HepG2 (cell line): ENCODE measurements around the gene FAM3B. TPM values are rescaled to one million over a fixed set of nuclear protein-coding genes. Genes with fewer than 3 reads are reported as not detected.
A peak's percentile ranks its signal among the peaks of the same experiment; 100 is the strongest.

Experiments used
- ATAC-seq: fragments of 200-7000 bp; cut with Tn5 transposase; 3 replicates; pipeline ENCODE4 v1.9.1; 2020; ENCODE audit warnings: mild to moderate bottlenecking, moderate library complexity
- BruUV-seq: library from RNA; stranded (reverse); fragments of 400-500 nt; replicated peaks from 2 replicates; lab custom pipeline; 2021; lab: Mats Ljungman, UMichigan
- CTCF ChIA-PET: fragments of 300-600 bp; formaldehyde crosslinking; extraction: SDS; loops from one replicate; lab custom pipeline; 2021; ENCODE audit warnings: low total read pairs, inconsistent platforms, low intra/inter-chr PET ratio; lab: Yijun Ruan, JAX
- POLR2A ChIA-PET: fragments of 350-600 bp; sonication (Branson Sonifier 250); formaldehyde crosslinking; loops from one replicate; lab custom pipeline; 2020; ENCODE audit warnings: antibody characterized with exemption, inconsistent platforms; lab: Yijun Ruan, JAX
- DNase-seq: peaks from one replicate; pipeline ENCODE4 v3.0.0-alpha.2; 2015; ENCODE audit warnings: low spot score
- FAIRE-seq: peaks from 3 replicates; lab custom pipeline; 2011; peaks lifted over from hg19 to GRCh38; lab: Jason Lieb, UNC
- H2AFZ ChIP-seq: one replicate; pipeline ENCODE4 v1.6.1; 2011; ENCODE audit warnings: low read length, inconsistent platforms
- H3K27ac ChIP-seq: fragments of 300-600 bp; 3 replicates; pipeline ENCODE4 v1.8.0; 2011; ENCODE audit warnings: mixed run types, mild to moderate bottlenecking, mixed read lengths, low read length, inconsistent platforms; ENCODE audit not compliant: insufficient read depth; ENCODE audit errors: extremely low read length
- H3K27me3 ChIP-seq, 2 experiments: fragments of 200-600 bp in 1 of 2; 2 replicates in 1 of 2; 3 replicates in 1 of 2; pipeline versions ENCODE4 v1.6.0 to v1.8.0; 2011; ENCODE audit warnings: low read length in 2 of 2, mild to moderate bottlenecking in 2 of 2, moderate library complexity in 2 of 2, inconsistent platforms in 1 of 2; ENCODE audit not compliant: insufficient read depth in 2 of 2, control insufficient read depth in 1 of 2
- H3K36me3 ChIP-seq, 2 experiments: fragments of 200-600 bp in 1 of 2; replicated peaks in 1 of 2; 2 replicates in 1 of 2; 3 replicates in 1 of 2; pipeline versions ENCODE4 v1.5.1 to v1.8.0; 2011; ENCODE audit warnings: low read length in 2 of 2, inconsistent platforms in 1 of 2; ENCODE audit not compliant: insufficient read depth in 2 of 2, control insufficient read depth in 1 of 2
- H3K4me1 ChIP-seq: 2 replicates; pipeline ENCODE4 v1.5.1; 2012; ENCODE audit warnings: low read length, inconsistent platforms; ENCODE audit not compliant: insufficient read depth
- H3K4me2 ChIP-seq: 2 replicates; pipeline ENCODE4 v1.6.0; 2011; ENCODE audit warnings: low read depth, low read length, inconsistent platforms
- H3K4me3 ChIP-seq, 3 experiments: fragments of 200-600 bp in 1 of 3; sonication (generic), shearing (Covaris generic) in 1 of 3; replicated peaks in 1 of 3; 2 replicates each; pipeline ENCODE4 v1.5.1; 2011 to 2016; ENCODE audit warnings: low read length in 3 of 3, inconsistent platforms in 2 of 3, low read depth in 2 of 3, mild to moderate bottlenecking in 2 of 3, control low read depth in 1 of 3, mixed read lengths in 1 of 3; ENCODE audit not compliant: insufficient read depth in 1 of 3
- H3K79me2 ChIP-seq: one replicate; pipeline ENCODE4 v1.6.1; 2011; ENCODE audit warnings: low read length, inconsistent platforms; ENCODE audit not compliant: insufficient read depth
- H3K9ac ChIP-seq: 2 replicates; pipeline ENCODE4 v1.6.0; 2011; ENCODE audit warnings: mild to moderate bottlenecking, low read depth, low read length, inconsistent platforms; ENCODE audit not compliant: insufficient read depth
- H3K9me3 ChIP-seq: 2 replicates; pipeline ENCODE4 v1.5.1; 2012; ENCODE audit warnings: mild to moderate bottlenecking, low read length
- H4K20me1 ChIP-seq: 2 replicates; pipeline ENCODE4 v1.6.0; 2011; ENCODE audit warnings: inconsistent platforms, mild to moderate bottlenecking, low read length, moderate library complexity; ENCODE audit not compliant: insufficient read depth
- FOXP1 ChIP-seq, 2 experiments: fragments of 450-650 bp in 1 of 2; IDR thresholded peaks; 2 replicates each; pipeline ENCODE4 v1.6.1; 2017 to 2018; ENCODE audit warnings: antibody characterized with exemption in 1 of 2
- MXI1 ChIP-seq: IDR thresholded peaks from 3 replicates; pipeline ENCODE4 v1.6.1; 2012; ENCODE audit warnings: low read depth, low read length, inconsistent platforms, borderline replicate concordance
- POLR2A ChIP-seq, 2 experiments: IDR thresholded peaks; 2 replicates each; pipeline ENCODE4 v1.6.1; 2011; ENCODE audit warnings: low read depth in 2 of 2, low read length in 2 of 2, mild to moderate bottlenecking in 1 of 2, moderate library complexity in 1 of 2; ENCODE audit not compliant: insufficient read depth in 1 of 2
- ZMAT3 ChIP-seq: sonication (generic); formaldehyde crosslinking; conservative IDR thresholded peaks from 2 replicates; pipeline ENCODE4 v1.7.0; 2021; ENCODE audit warnings: missing genetic modification reagents
- ZNF547 ChIP-seq: sonication (generic); formaldehyde crosslinking; IDR thresholded peaks from 2 replicates; pipeline ENCODE4 v1.5.1; 2020; ENCODE audit warnings: mild to moderate bottlenecking, missing genetic modification reagents
- ZZZ3 ChIP-seq: sonication (generic); formaldehyde crosslinking; IDR thresholded peaks from 2 replicates; pipeline ENCODE4 v1.4.0; 2020; ENCODE audit warnings: missing genetic modification reagents, mild to moderate bottlenecking, borderline replicate concordance
- WGBS: methylation state at CpG from one replicate; pipeline ENCODE4 v1.1.6; 2017; ENCODE audit warnings: low lambda C conversion rate; 5-methylcytosine and 5-hydroxymethylcytosine counted together
- in situ Hi-C: cut with HindIII; loops from 2 replicates; pipeline ENCODE4 v1.10.0; 2017; ENCODE audit warnings: low pct_unique_long_range_greater_than_20kb; ENCODE audit not compliant: extremely low pct_ligation_motif_present
- intact Hi-C: fragments of 100-400 bp; cut with micrococcal nuclease; formaldehyde crosslinking; loops from one replicate; pipeline ENCODE4 v1.10.0; 2022; ENCODE audit not compliant: unreplicated experiment
- polyA plus RNA-seq, 8 experiments: library from polyadenylated mRNA; depleted of rRNA in 3 of 8; stranded (reverse) in 7 of 8; unstranded in 1 of 8; fragments of >200 nt; fragmentation: Illumina TruSeq in 4 of 8; extraction: Trizol in 4 of 8; gene quantifications; 2 replicates each; pipeline versions ENCODE4 v1.2.1 to v1.2.3, GENCODE V29; 2011 to 2016; ENCODE audit warnings: low read depth in 4 of 8, missing spikeins in 1 of 8, mixed read lengths in 1 of 8; ENCODE audit not compliant: insufficient read depth in 1 of 8
- total RNA-seq, 5 experiments: library from RNA; depleted of rRNA; stranded (reverse); fragments of >200 nt; fragmentation: Illumina TruSeq; extraction: Trizol; gene quantifications; 2 replicates each; pipeline ENCODE4 v1.2.3, GENCODE V29; 2016; ENCODE audit warnings: low read depth in 1 of 5
- TF ChIP-seq, protein P1 (sequence below), 2 experiments: sonication (generic) in 1 of 2; formaldehyde crosslinking in 1 of 2; IDR thresholded peaks; 2 replicates each; pipeline versions ENCODE4 v1.5.1 to v1.6.1; 2011 to 2020; ENCODE audit warnings: borderline replicate concordance in 1 of 2, low read depth in 1 of 2, low read length in 1 of 2, mild to moderate bottlenecking in 1 of 2, missing genetic modification reagents in 1 of 2, moderate library complexity in 1 of 2

Gene FAM3B
- total and polyA plus RNA-seq, 2 of the 13 experiments (the other 11 are each of a cell fraction or from before 2014, with no cell fraction given), result 46.5 to 62.0 TPM

DNA sequence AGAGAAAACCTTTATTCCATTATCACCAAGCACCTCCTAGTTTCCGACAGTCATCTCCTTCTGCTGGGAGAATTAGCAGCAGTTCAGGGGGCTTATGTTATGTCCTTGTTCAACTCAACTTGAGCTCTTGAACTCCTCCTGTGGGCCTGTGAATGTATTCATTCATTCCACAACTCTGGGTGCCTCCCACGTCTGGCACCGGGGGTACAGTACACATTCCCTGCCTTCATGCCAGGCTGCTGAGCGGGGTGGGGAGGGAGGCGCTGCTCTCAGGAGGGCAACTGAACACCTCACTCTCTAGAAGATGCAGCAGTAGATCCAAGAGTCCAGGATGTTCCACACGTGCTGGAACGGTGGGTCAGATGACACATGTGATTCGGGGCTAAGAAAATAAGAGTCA is 40.9 kb downstream of the FAM3B start:
- H3K36me3 ChIP-seq, result peaks cover 0 to 2% of the 10 kb centered on the region in 2 experiments; a peak in 1 of 5 replicates
- no peak overlapping the region for H3K4me2 ChIP-seq
- no peaks in the 10 kb centered on the region for H3K79me2 ChIP-seq
- no peak overlapping the region for H3K9ac ChIP-seq
- BruUV-seq, result no TSS peak
- ATAC-seq (no peak), FAIRE-seq (no peak)
- no peak overlapping the region for H3K27ac ChIP-seq
- CTCF ChIA-PET, result no interaction called here
- in situ Hi-C loops, result no loop called here
- no peak for TF ChIP-seq MXI1
- TF ChIP-seq ZZZ3 (CRISPR knock-in tag), result no peak
- no peak for TF ChIP-seq ZMAT3
- 0 out of 4 replicates have a peak, but pooled peaks of 1 of the 2 experiments have one; percentile 4 for TF ChIP-seq POLR2A (IDR thresholded peaks at IDR 0.05; ENCODE audit: insufficient read depth in 1 of 2, low read depth in 2 of 2, low read length in 2 of 2)
- TF ChIP-seq, protein P1, sequence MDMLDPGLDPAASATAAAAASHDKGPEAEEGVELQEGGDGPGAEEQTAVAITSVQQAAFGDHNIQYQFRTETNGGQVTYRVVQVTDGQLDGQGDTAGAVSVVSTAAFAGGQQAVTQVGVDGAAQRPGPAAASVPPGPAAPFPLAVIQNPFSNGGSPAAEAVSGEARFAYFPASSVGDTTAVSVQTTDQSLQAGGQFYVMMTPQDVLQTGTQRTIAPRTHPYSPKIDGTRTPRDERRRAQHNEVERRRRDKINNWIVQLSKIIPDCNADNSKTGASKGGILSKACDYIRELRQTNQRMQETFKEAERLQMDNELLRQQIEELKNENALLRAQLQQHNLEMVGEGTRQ (IDR thresholded peaks at IDR 0.05; ENCODE audit: low read depth, low read length), result no peak
- TF ChIP-seq, protein P1 (CRISPR knock-in tag; IDR thresholded peaks at IDR 0.05; ENCODE audit: borderline replicate concordance), result no peak
- no peak for TF ChIP-seq ZNF547 (CRISPR knock-in tag)
- TF ChIP-seq FOXP1 (IDR thresholded peaks at IDR 0.05), result no peak
- TF ChIP-seq FOXP1 (CRISPR knock-in tag; IDR thresholded peaks at IDR 0.05), result no peak
- TF ChIP-seq, all 625 proteins: peak for 1
- H3K4me3 ChIP-seq, result no peak overlapping the region
- H3K27me3 ChIP-seq, result no peaks in the 10 kb centered on the region
- 87% methylated on average over 8 of the region's 8 CpGs for WGBS
- no peaks in the 10 kb centered on the region for H4K20me1 ChIP-seq
- POLR2A ChIA-PET, result interaction anchor here (1.5 to 2.0 kb wide), 3 partner anchors 10 to 38 kb away, joined by 3 to 10 read pairs (median 3); no protein-coding TSS in a partner anchor
- H3K4me1 ChIP-seq, result peaks cover 33% of the 10 kb centered on the region
- intact Hi-C loops, result no loop called here
- DNase-seq, result no peak
- no peak overlapping the region for H2AFZ ChIP-seq
- H3K9me3 ChIP-seq, result no peaks in the 10 kb centered on the region
